ENCODE measurements around the gene SMARCE1. TPM values are rescaled to one million over a fixed set of nuclear protein-coding genes. Genes with fewer than 3 reads are reported as not detected.
A peak's percentile ranks its signal among the peaks of the same experiment; 100 is the strongest.

SMARCE1 gene
- polyA plus RNA-seq, 1 donor from 2014 or later: 221 TPM

DNA sequence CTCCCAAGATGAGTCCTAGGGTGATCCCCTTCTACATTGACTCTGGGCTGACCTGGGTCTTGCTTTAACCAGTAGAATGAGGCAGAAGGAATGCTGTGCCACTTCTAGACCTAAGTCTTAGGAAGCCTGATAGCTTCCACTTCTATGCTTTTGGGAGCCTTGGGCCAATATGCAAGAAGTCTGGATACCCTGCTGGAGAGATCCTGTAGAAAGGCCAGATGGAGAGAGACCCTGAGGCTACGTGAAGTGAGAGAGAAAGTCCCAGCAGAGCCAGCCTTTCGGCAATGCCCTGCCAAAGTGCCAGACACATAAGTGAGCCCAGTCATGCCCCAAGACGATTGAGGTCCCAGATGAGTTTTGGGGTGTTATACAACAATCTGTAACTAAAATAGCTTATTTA, 15.6 kb upstream of the SMARCE1 start:
- Mint-ChIP-seq H3K9me3 (peaks cover 0 to 4% (median 0%) of the 10 kb centered on the region in 3 donors), H3K27ac (no peak overlapping the region), H3K27me3 (peaks cover 18% of the 10 kb centered on the region)

GRCh38 chr17:40659911-40660310, 12.3 kb upstream of the SMARCE1 start:
- Mint-ChIP-seq H3K9me3 (peaks cover 0 to under 1% (median 0%) of the 10 kb centered on the region in 3 donors), H3K4me1 (peaks cover 0 to 3% (median 2%) of the 10 kb centered on the region in 3 donors), H3K4me3 (peak overlapping the region in 1 of 4 donors; percentile 47), H3K27me3 (peaks cover 7% of the 10 kb centered on the region), H3K36me3 (no peaks in the 10 kb centered on the region), H3K27ac (no peak overlapping the region)

More for the DNA sequence above, 15.6 kb upstream of the SMARCE1 start:
- Mint-ChIP-seq H3K4me1 (peaks cover 0 to 4% (median 2%) of the 10 kb centered on the region in 3 donors), H3K36me3 (no peaks in the 10 kb centered on the region), H3K4me3 (no peak overlapping the region)

DNA sequence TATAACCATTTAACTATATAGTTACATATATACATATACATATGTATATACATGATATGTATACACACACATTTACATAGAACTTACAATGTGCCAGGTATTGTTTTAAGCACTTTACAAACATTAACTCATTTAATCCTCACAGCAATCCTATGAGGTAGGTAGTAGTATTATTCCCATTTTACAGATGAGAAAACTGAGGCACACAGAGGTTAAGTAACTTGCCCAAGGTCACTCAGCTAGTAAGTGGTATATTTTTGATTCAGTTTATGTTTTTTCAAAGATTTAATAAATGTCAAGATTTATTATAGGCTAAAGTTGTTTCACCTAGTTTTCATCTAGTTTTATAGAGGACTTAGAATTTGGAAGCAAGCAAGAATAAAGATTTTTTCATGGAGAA, 10.8 kb upstream of the SMARCE1 start:
- Mint-ChIP-seq H3K27ac (no peak overlapping the region), H3K4me3 (no peak overlapping the region), H3K9me3 (no peaks in the 10 kb centered on the region), H3K27me3 (peaks cover 3% of the 10 kb centered on the region), H3K4me1 (no peaks in the 10 kb centered on the region), H3K36me3 (no peaks in the 10 kb centered on the region)

- no peaks in the 10 kb centered on the region for H3K9me3 Mint-ChIP-seq
- peak overlapping the region in 1 of 4 donors; percentile 7 for H3K4me3 Mint-ChIP-seq
- H3K36me3 Mint-ChIP-seq: no peaks in the 10 kb centered on the region
- peak overlapping the region in 1 of 3 donors; percentile 14 for H3K27ac Mint-ChIP-seq
- no peaks in the 10 kb centered on the region for H3K27me3 Mint-ChIP-seq
- H3K4me1 Mint-ChIP-seq: peaks cover 6 to 17% (median 8%) of the 10 kb centered on the region in 3 donors
Measured at GRCh38 chr17:40651939-40652338, 4.3 kb upstream of the SMARCE1 start.

GRCh38 chr17:40648384-40648968, 858 bp upstream of the SMARCE1 start:
- Mint-ChIP-seq H3K4me3 (peak overlapping the region; percentile 94 to 100 (median 96)), H3K4me1 (peaks cover 16 to 26% (median 25%) of the 10 kb centered on the region in 3 donors)

GRCh38 chr17:40646791-40647623, 611 bp downstream of the SMARCE1 start:
- Mint-ChIP-seq H3K9me3 (no peaks in the 10 kb centered on the region), H3K36me3 (no peaks in the 10 kb centered on the region), H3K27ac (peak overlapping the region; percentile 94 to 100 (median 98)), H3K27me3 (no peaks in the 10 kb centered on the region), H3K4me3 (peak overlapping the region; percentile 94 to 100 (median 96)), H3K4me1 (peaks cover 19 to 30% (median 26%) of the 10 kb centered on the region in 3 donors)

More at GRCh38 chr17:40648384-40648968, 858 bp upstream of the SMARCE1 start:
- H3K36me3 Mint-ChIP-seq: no peaks in the 10 kb centered on the region
- no peaks in the 10 kb centered on the region for H3K27me3 Mint-ChIP-seq
- H3K27ac Mint-ChIP-seq: peak overlapping the region; percentile 94 to 100 (median 98)
- no peaks in the 10 kb centered on the region for H3K9me3 Mint-ChIP-seq

DNA sequence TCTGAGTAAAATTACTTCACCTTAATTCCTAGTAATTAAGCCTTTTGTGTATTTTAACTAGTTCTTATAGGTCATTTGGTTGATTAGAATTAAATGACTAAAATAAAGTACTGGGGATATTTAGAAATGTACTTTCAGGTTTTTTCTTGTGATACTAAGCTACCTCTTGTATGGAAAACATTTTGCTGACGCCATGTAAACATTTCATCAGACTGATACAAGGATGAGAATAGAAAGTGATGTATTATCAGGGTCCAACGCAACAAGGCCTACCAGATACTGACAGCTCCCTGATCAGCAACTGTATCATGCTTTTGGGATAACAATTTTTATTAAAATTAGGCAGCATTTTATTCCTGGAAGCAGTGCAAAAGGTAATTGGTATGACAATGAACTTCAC, 1.7 kb downstream of the SMARCE1 start:
- Mint-ChIP-seq H3K36me3 (no peaks in the 10 kb centered on the region), H3K4me1 (peaks cover 19 to 33% (median 29%) of the 10 kb centered on the region in 3 donors), H3K27me3 (no peaks in the 10 kb centered on the region), H3K27ac (no peak overlapping the region), H3K4me3 (peak overlapping the region in 3 of 4 donors; percentile 21 to 96 (median 67)), H3K9me3 (no peaks in the 10 kb centered on the region)

GRCh38 chr17:40645291-40645690, 2.3 kb downstream of the SMARCE1 start:
- Mint-ChIP-seq H3K27ac (peak overlapping the region; percentile 75 to 93 (median 76)), H3K27me3 (no peaks in the 10 kb centered on the region), H3K9me3 (no peaks in the 10 kb centered on the region), H3K36me3 (no peaks in the 10 kb centered on the region), H3K4me1 (peaks cover 21 to 36% (median 31%) of the 10 kb centered on the region in 3 donors), H3K4me3 (peak overlapping the region; percentile 48 to 85 (median 76))

GRCh38 chr17:40637931-40638330, 9.7 kb downstream of the SMARCE1 start:
- peaks cover 13 to 17% (median 14%) of the 10 kb centered on the region in 3 donors for H3K4me1 Mint-ChIP-seq
- H3K4me3 Mint-ChIP-seq: peak overlapping the region in 1 of 4 donors; percentile 2
- H3K9me3 Mint-ChIP-seq: no peaks in the 10 kb centered on the region
- H3K27me3 Mint-ChIP-seq: no peaks in the 10 kb centered on the region
- peaks cover 2% of the 10 kb centered on the region for H3K36me3 Mint-ChIP-seq
- peak overlapping the region in 1 of 3 donors; percentile 57 for H3K27ac Mint-ChIP-seq

DNA sequence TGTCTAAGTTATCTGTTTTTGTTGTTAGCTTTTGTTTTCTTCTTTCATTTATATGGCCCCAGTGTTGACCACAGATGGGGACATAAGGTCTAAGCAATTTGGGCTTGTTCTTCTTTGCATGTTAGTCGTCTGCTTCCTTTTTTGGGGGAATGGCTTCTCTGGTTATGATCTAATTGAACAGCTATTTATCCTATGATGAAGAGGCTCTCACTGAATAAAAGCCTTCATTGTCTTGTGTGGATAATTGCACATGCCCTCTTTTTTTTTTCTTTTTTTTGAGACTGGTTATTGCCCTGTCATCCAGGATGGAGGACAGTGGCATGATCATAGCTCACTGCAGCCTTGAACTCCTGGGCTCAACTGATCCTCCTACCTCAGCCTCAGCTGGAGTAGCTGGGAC, 13.7 kb downstream of the SMARCE1 start:
- Mint-ChIP-seq H3K4me1 (peaks cover 4 to 9% (median 8%) of the 10 kb centered on the region in 3 donors), H3K9me3 (no peaks in the 10 kb centered on the region), H3K36me3 (peaks cover 3% of the 10 kb centered on the region), H3K27me3 (no peaks in the 10 kb centered on the region), H3K27ac (peak overlapping the region in 1 of 3 donors; percentile 63), H3K4me3 (no peak overlapping the region)

GRCh38 chr17:40632216-40632615, 15.4 kb downstream of the SMARCE1 start:
- no peak overlapping the region for H3K4me3 Mint-ChIP-seq
- H3K27ac Mint-ChIP-seq: no peak overlapping the region
- H3K27me3 Mint-ChIP-seq: no peaks in the 10 kb centered on the region
- H3K4me1 Mint-ChIP-seq: peaks cover 0 to 4% (median 2%) of the 10 kb centered on the region in 3 donors
- no peaks in the 10 kb centered on the region for H3K9me3 Mint-ChIP-seq
- H3K36me3 Mint-ChIP-seq: peaks cover 3% of the 10 kb centered on the region

DNA sequence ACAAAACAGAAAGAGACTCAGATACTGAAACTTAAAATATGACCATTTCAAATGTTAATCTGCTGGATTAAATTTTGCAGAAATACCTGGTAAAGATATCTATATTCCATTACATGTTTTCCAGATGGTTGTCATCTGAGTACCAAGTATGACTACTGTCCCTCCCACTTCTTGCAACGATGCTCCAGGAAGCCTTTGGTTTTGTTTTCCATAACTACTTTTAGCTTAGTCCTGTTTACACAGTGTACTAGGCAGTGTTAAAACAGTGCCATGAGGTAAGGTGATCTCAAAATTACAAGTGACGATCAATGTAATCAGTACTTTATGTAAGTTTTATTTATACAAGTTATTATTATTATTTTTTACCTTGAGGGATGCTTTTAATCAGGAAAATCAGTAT, 17.8 kb downstream of the SMARCE1 start:
- no peak overlapping the region for H3K27ac Mint-ChIP-seq
- no peaks in the 10 kb centered on the region for H3K27me3 Mint-ChIP-seq
- H3K4me1 Mint-ChIP-seq: peaks cover 5 to 9% (median 9%) of the 10 kb centered on the region in 3 donors
- no peaks in the 10 kb centered on the region for H3K9me3 Mint-ChIP-seq
- H3K36me3 Mint-ChIP-seq: peaks cover 6% of the 10 kb centered on the region
- H3K4me3 Mint-ChIP-seq: no peak overlapping the region

GRCh38 chr17:40625311-40625710, 22.3 kb downstream of the SMARCE1 start:
- H3K36me3 Mint-ChIP-seq: peaks cover 4% of the 10 kb centered on the region
- H3K4me1 Mint-ChIP-seq: peaks cover 30 to 47% (median 35%) of the 10 kb centered on the region in 3 donors
- no peak overlapping the region for H3K4me3 Mint-ChIP-seq
- H3K27me3 Mint-ChIP-seq: no peaks in the 10 kb centered on the region
- H3K27ac Mint-ChIP-seq: peak overlapping the region in 2 of 3 donors; percentile 22 to 62
- no peaks in the 10 kb centered on the region for H3K9me3 Mint-ChIP-seq

DNA sequence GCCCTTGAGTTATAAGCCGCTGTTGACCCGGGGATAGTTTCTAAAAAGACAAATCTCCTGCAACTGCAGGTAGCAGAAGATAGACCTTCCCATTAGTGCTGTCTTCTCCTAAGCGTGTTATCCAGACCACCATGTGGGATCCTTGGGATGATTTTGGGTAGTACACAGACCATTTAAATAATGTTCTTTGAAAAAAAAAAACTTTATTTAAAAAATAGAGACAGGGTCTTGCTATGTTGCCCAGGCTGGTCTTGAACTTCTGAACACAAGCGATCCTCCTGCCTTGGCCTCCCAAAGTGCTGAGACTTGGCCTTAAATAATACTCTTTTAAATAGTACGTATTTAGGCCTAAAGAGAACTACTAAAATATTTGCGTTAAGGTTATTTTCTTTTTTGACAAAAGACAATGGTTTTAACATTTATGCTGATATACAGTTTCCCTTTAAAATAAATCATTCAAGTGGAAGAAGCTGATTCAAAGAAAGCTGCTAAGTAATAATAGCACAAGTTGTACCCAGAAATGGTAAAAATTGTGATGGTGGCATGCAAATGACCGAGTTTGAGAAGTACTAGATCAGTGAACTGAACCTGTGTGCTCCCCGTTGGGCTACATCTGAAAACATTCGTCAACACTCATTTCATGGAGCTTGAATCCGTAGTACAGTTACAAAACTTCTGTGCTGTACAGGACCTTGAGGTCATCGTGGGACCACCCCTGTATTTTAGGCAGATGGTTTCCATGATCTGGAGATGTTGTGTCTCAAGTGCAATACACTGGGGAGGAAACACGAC, 24.0 kb downstream of the SMARCE1 start:
- peak overlapping the region; percentile 25 to 94 (median 67) for H3K27ac Mint-ChIP-seq
- H3K4me3 Mint-ChIP-seq: peak overlapping the region; percentile 46 to 87 (median 74)
- H3K4me1 Mint-ChIP-seq: peaks cover 37 to 50% (median 41%) of the 10 kb centered on the region in 3 donors

More for the DNA sequence above, 24.0 kb downstream of the SMARCE1 start:
- H3K27me3 Mint-ChIP-seq: no peaks in the 10 kb centered on the region
- H3K36me3 Mint-ChIP-seq: peaks cover 4% of the 10 kb centered on the region
- H3K9me3 Mint-ChIP-seq: no peaks in the 10 kb centered on the region

Data from IgD-negative memory B cell (primary cell).